ENCODE results near the gene PMIS2.
A peak's percentile ranks its signal among the peaks of the same experiment; 100 is the strongest.

PMIS2 gene

GRCh38 chr19:35585848-35586247 lies at the start of gene PMIS2:
TSS of gene PMIS2 (plus strand) at chr19:35586173. CDS start at chr19:35586260, 87 bp downstream.
- DNase-seq (ENCODE audit: low read depth in 1 of 2, low spot score in 1 of 2), result peak in 1 of 2 experiments; percentile 26
- in situ Hi-C loops (cut with HindIII; ENCODE audit: low pct_unique_long_range_greater_than_20kb, low sequenced_read_pairs), result no loop called here

GRCh38 chr19:35539314-35539713 lies 46.7 kb upstream of the PMIS2 start:
- in situ Hi-C loops (cut with HindIII; ENCODE audit: low pct_unique_long_range_greater_than_20kb, low sequenced_read_pairs), result no loop called here
- no peak for DNase-seq (ENCODE audit: low read depth in 1 of 2, low spot score in 1 of 2)
- no peak for TF ChIP-seq JUND (IDR thresholded peaks at IDR 0.05; ENCODE audit: low read depth)

More at GRCh38 chr19:35585848-35586247, at the start of gene PMIS2:
- no peak for TF ChIP-seq JUND (IDR thresholded peaks at IDR 0.05; ENCODE audit: low read depth)

DNA sequence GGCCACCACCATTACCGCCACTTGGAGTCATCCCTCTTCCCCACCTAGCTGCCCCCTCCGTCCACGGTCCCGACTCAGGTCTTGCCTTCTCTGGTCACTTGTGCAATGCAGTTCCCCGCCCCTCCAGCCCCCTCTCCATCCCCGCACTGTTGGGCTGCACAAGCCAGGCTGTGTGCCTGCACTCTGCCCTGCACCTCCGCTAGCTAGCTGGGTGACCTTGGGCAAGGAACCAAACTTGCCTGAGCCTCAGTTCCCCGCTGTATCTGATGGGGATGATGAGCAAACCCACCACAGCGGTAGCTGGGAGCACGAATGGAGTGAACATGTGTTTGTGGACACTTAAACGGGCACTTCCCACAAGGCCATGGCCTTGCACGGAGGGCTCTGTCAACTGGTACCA lies 46.1 kb upstream of the PMIS2 start:
- in situ Hi-C loops (cut with HindIII; ENCODE audit: low pct_unique_long_range_greater_than_20kb, low sequenced_read_pairs), result no loop called here
- DNase-seq (ENCODE audit: low read depth in 1 of 2, low spot score in 1 of 2), result no peak
- TF ChIP-seq JUND (IDR thresholded peaks at IDR 0.05; ENCODE audit: low read depth), result no peak

GRCh38 chr19:35540356-35540927 lies 45.5 kb upstream of the PMIS2 start:
- no peak for TF ChIP-seq JUND (IDR thresholded peaks at IDR 0.05; ENCODE audit: low read depth)
- no peak for DNase-seq (ENCODE audit: low read depth in 1 of 2, low spot score in 1 of 2)
- in situ Hi-C loops (cut with HindIII; ENCODE audit: low pct_unique_long_range_greater_than_20kb, low sequenced_read_pairs), result no loop called here

GRCh38 chr19:35542209-35542608 lies 43.8 kb upstream of the PMIS2 start:
- DNase-seq (ENCODE audit: low read depth in 1 of 2, low spot score in 1 of 2), result no peak
- no peak for TF ChIP-seq JUND (IDR thresholded peaks at IDR 0.05; ENCODE audit: low read depth)
- in situ Hi-C loops (cut with HindIII; ENCODE audit: low pct_unique_long_range_greater_than_20kb, low sequenced_read_pairs), result no loop called here

DNA sequence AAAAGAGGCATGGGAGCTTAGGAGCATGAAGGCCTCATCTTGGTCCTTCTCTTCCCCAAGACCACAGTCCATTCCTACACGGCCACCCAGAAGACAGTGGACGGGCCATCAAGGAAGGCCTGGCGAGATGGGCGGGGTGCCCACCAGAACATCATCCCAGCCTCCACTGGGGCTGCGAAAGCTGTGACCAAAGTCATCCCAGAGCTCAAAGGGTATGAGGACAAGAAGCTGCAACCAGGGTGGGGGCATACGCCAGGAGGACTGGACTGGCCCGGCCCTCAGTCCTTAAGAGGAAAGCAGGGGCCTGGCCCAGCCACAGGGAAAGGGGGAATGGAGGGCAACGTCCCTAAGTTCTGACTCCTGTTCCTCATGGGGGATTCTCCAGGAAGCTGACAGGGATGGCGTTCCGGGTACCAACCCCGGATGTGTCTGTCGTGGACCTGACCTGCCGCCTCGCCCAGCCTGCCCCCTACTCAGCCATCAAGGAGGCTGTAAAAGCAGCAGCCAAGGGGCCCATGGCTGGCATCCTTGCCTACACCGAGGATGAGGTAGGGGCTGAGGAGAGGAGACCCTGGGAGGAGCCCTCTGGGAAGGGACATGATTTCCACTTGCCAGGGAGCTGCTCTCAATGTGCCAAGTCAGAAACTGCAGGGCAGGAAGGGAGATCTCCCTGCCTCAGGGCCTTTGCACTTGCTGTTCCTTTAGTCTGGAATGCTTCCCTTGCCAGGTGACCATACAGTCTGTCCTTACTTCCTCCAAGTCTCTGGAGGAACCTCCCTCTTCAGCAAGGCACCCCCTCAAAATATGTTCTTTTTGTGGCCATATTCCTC lies 42.5 kb upstream of the PMIS2 start:
- TF ChIP-seq JUND (IDR thresholded peaks at IDR 0.05; ENCODE audit: low read depth), result no peak
- DNase-seq (ENCODE audit: low read depth in 1 of 2, low spot score in 1 of 2), result no peak
- in situ Hi-C loops (cut with HindIII; ENCODE audit: low pct_unique_long_range_greater_than_20kb, low sequenced_read_pairs), result no loop called here

DNA sequence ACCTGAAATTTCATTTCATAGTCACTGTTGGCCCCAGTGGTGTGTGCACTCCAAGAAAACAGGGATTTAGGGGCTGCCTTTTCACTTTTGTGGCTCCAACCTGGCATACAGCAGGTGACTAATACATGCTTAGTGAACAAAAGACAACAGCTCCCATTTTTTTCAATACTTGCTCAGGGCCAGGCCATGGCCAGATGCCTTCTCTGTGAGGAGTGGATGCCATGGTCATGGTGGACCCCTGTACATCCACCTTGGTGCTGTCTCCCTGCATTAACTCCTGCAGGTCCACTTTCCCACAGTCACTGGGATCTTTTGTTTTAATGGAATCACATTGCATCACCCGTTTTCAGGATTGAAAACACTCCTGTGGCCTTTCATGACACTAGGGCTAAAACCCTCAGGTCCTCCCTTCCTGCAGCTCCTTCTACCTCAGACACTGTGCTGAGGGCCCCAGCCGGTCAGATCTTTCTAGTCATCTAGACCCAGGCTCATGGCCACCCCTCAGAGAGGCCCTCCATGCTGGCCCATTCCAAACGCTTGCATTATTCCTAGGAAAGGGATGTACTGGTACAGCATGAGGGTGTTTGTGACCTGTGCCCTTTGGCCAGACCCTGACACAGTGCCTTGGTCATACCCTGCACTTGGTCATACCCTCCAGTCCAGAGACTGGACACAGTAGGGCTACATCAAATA lies 41.7 kb upstream of the PMIS2 start:
- in situ Hi-C loops (cut with HindIII; ENCODE audit: low pct_unique_long_range_greater_than_20kb, low sequenced_read_pairs), result no loop called here
- no peak for TF ChIP-seq JUND (IDR thresholded peaks at IDR 0.05; ENCODE audit: low read depth)
- no peak for DNase-seq (ENCODE audit: low read depth in 1 of 2, low spot score in 1 of 2)

DNA sequence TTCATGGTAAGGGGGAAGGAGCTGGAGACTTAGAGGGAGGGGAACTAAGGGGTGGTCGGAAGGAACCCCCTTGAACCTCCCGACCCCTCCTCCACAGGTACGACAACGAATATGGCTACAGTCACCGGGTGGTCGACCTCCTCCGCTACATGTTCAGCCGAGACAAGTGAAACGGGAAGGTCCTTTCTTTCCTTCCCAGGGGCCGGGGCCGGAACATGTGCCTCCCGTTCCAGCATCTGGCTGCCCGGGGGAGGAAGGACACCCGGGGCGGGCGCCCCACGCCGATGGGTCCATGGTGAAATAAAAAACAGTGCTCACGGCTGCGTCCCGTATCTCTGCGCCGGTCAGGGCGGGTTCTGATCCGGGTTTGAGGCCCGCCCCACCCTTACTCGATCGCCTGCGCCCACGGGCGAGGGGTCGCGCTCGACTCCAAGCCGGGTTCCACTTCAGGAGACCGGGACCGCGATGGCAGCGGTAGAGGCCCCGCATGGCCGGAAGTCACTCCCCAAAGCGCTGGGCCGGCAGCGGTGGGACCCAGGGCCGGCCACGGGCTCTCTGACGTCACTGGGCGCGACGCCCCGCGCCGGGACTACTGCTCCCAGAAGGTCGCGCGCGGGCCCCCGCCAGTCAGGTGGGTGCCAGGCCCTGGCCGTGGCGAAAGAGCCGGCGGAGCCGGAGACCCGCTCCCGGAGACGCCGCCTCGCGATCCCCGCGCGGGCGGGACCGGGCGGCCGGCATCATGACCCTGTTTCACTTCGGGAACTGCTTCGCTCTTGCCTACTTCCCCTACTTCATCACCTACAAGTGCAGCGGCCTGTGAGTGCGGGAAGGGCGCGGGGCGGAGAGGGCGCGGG lies 40.7 kb upstream of the PMIS2 start, which contains the start of gene TMEM147:
TMEM147 (plus strand) TSS at position 626 of the 854 bp plus-strand sequence; CDS start at position 740, 114 bp downstream.
- in situ Hi-C loops (cut with HindIII; ENCODE audit: low pct_unique_long_range_greater_than_20kb, low sequenced_read_pairs), result no loop called here
- peak; percentile 87 to 95 for DNase-seq (ENCODE audit: low read depth in 1 of 2, low spot score in 1 of 2)
- TF ChIP-seq JUND (IDR thresholded peaks at IDR 0.05; ENCODE audit: low read depth), result no peak

GRCh38 chr19:35545855-35546381 lies 40.1 kb upstream of the PMIS2 start:
- no peak for TF ChIP-seq JUND (IDR thresholded peaks at IDR 0.05; ENCODE audit: low read depth)
- DNase-seq (ENCODE audit: low read depth in 1 of 2, low spot score in 1 of 2), result peak; percentile 25 to 48
- in situ Hi-C loops (cut with HindIII; ENCODE audit: low pct_unique_long_range_greater_than_20kb, low sequenced_read_pairs), result no loop called here

DNA sequence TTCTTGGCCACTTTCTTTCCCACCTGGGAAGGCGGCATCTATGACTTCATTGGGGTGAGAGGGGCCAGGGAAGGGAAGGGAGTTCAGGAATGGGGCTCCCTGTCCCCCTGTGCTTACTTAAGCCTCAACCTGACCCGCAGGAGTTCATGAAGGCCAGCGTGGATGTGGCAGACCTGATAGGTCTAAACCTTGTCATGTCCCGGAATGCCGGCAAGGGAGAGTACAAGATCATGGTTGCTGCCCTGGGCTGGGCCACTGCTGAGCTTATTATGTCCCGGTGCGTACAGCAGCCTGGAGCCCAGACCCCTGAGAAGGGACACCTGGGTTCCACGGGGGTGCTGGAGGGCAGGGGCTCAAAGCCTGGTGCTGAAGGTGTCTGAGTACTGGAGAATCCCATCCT lies 39.4 kb upstream of the PMIS2 start:
- DNase-seq (ENCODE audit: low read depth in 1 of 2, low spot score in 1 of 2), result no peak
- TF ChIP-seq JUND (IDR thresholded peaks at IDR 0.05; ENCODE audit: low read depth), result no peak
- in situ Hi-C loops (cut with HindIII; ENCODE audit: low pct_unique_long_range_greater_than_20kb, low sequenced_read_pairs), result no loop called here

- in situ Hi-C loops (cut with HindIII; ENCODE audit: low pct_unique_long_range_greater_than_20kb, low sequenced_read_pairs), result no loop called here
- DNase-seq (ENCODE audit: low read depth in 1 of 2, low spot score in 1 of 2), result peak; percentile 63 to 79
- TF ChIP-seq JUND (IDR thresholded peaks at IDR 0.05; ENCODE audit: low read depth), result no peak
Observed at GRCh38 chr19:35549174-35549788, 36.7 kb upstream of the PMIS2 start.
